AG10803 (cell line): ENCODE results near the gene CTNND2.

Source experiments
- DNase-seq: peaks from one replicate; pipeline ENCODE4 v3.0.0; 2010; ENCODE audit warnings: low read depth
- H3K4me3 ChIP-seq: 2 replicates; pipeline ENCODE4 v1.5.1; 2011; ENCODE audit warnings: mild to moderate bottlenecking, low read length, control low read depth
- TF ChIP-seq, protein P1 (sequence below): conservative IDR thresholded peaks from 2 replicates; pipeline ENCODE4 v1.5.1; 2011; ENCODE audit warnings: mild to moderate bottlenecking, low read length, control low read depth, inconsistent platforms

The CTNND2 gene

DNA sequence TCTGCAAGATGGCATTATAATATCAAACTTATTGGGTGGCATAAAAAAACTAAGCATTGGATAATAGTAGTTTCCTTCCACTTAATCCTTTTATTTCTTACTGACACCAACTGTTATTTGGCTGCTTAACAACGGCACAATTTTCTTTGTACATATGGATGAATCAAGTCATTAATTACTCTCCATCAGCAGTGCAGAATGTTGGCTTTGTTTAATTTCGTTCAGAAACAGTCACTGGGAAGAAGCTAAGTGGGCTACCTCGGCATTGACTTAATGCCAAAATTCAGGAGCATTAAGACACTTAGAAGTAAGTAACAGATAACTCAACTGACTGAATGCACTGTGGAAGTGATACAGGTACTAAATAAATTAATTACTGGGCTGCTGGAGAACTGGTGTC is 460.4 kb downstream of the CTNND2 start:
- TF ChIP-seq, protein P1, sequence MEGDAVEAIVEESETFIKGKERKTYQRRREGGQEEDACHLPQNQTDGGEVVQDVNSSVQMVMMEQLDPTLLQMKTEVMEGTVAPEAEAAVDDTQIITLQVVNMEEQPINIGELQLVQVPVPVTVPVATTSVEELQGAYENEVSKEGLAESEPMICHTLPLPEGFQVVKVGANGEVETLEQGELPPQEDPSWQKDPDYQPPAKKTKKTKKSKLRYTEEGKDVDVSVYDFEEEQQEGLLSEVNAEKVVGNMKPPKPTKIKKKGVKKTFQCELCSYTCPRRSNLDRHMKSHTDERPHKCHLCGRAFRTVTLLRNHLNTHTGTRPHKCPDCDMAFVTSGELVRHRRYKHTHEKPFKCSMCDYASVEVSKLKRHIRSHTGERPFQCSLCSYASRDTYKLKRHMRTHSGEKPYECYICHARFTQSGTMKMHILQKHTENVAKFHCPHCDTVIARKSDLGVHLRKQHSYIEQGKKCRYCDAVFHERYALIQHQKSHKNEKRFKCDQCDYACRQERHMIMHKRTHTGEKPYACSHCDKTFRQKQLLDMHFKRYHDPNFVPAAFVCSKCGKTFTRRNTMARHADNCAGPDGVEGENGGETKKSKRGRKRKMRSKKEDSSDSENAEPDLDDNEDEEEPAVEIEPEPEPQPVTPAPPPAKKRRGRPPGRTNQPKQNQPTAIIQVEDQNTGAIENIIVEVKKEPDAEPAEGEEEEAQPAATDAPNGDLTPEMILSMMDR: no peak
- DNase-seq: no peak
- H3K4me3 ChIP-seq: no peak overlapping the region

DNA sequence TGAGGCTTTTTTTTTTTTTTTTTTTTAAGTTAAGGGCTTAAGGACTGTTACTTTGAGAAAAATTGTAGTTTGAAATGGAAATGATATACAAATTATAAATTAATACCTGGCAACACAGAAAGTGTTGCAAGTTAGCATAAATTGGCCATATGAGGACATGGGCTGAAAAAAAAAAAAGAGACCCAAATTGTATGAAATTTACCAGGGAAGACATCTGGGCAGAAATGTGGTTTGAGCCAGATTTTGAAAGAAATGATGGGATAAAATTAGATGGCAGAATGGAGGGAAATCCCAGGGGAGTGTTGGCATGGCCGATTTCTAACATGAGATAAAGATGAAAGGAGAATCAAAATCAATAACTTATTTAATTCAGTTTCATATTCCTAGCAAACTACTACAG is 472.1 kb downstream of the CTNND2 start:
- H3K4me3 ChIP-seq: no peak overlapping the region
- TF ChIP-seq, protein P1: no peak
- no peak for DNase-seq

DNA sequence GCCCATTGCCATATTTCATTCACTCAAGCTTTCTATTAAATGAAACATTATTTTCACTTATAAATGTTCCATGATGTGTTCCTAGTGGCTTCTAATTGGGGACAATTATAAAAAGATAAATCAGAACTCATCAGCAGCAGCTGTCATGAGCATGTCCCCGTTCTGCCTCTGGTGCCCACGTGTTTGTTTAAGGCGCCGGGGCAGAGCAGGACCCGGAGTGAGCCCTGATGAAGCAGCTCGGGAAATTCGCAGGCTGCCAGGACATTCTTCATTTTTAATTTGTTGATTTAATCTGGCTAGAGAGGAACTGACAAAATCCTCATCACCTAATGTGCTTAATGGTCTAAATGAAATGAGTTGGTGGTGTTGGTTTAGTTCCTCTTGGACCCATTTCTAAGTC is 475.0 kb downstream of the CTNND2 start:
- TF ChIP-seq, protein P1: no peak
- no peak for DNase-seq
- H3K4me3 ChIP-seq: no peak overlapping the region

DNA sequence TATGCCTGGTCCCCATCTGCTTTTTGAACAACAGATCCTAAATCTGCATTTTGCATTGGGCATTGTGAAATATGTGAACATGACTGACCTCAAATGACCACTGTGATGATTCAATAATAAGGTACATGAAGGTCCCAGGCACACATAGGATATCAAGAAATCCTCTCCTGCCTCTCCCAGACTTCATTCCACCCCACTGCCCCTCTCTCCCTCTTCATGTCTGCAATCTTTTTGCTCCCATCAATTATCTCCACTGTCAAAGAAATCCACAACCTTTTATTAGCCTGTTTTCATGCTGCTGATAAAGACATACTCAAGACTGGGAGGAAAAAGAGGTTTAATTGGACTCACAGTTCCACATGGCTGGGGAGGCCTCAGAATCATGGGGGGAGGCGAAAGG is 476.7 kb downstream of the CTNND2 start:
- TF ChIP-seq, protein P1: no peak
- no peak for DNase-seq
- no peak overlapping the region for H3K4me3 ChIP-seq

DNA sequence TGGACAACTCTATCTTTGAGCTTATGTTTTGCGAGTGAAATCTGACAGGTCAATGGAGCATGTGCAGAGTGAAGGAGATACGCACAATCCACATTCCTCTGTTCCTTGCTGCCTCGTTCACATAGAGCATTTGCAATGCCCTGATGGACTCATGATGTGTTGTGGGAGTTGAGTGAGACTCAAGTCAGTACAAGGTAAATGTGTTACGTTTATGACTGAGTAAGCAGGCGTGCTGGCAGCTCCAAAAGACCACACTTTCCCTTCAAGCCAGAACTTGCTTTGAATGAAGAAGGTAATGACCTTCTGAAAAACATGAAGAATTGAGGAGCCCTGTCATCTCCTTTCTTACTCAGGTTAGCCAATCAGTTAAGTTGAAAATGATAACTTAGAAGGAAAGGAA is 477.8 kb downstream of the CTNND2 start:
- no peak overlapping the region for H3K4me3 ChIP-seq
- no peak for DNase-seq
- TF ChIP-seq, protein P1: no peak

DNA sequence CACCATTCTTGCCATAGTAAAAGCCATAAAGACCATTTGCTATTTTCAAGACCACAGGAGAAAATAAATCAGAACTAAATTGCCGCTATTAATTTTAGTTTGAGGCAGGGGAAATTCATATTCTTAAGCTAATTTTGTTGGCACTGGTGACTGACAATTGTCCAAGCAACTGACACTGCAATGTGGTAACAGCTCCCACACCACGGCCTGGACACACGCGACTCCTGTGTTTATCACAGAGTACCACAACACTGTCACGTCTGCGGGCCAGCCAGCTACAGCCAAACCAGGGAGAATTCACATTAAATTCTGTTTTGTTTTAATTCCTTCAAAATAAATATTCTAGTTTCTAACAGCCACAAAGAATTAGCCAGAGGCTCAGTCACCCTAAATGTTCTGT is 481.9 kb downstream of the CTNND2 start:
- TF ChIP-seq, protein P1: no peak
- DNase-seq: no peak

DNA sequence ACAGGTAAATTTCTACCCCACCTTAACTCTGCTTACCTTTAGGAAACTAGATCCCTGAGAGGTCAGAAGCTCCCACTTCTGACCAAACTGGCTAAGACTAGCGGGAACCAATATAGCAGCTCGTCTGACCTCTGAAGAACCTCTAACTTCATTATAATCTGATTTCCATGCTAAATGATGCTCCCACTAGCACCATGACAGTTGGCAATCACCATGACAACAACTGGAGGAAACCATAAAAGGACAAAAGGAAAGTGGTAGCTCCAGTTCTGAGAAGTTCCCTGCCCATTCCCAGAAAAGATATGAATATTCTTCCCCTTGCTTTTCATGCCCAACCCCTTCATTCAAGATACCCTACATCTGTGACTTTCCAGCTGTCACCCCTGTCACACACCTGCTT is 483.3 kb downstream of the CTNND2 start:
- DNase-seq: no peak
- no peak overlapping the region for H3K4me3 ChIP-seq
- TF ChIP-seq, protein P1: no peak

More for the DNA sequence above, 481.9 kb downstream of the CTNND2 start:
- no peak overlapping the region for H3K4me3 ChIP-seq
